HG03064 (cell line): ENCODE results near the gene PLET1.

Experiments used
- ATAC-seq: cut with Tn5 transposase; IDR thresholded peaks from one replicate; pipeline ENCODE4 v1.9.1; 2021; ENCODE audit warnings: low read depth; ENCODE audit not compliant: unreplicated experiment

Gene PLET1

DNA sequence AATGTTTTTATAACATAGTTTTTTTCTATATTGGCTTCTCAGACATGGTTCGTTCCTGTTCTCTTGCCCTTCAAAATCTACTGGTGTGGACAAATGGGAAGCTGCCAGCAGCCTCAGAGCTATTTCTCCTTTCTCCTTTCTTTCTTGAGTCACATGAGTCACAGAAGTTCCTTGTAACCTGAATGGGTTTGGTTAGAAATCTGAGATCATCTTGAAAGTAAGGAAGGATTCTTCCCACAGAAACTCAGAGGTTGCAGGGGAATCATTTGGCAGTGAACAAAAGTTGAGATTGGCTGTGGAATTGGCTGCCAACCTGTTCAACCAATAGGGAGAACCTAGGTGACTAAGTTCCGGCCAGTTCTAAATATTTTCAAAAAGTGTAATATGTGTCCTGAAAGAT lies 12.5 kb downstream of the PLET1 start:
- ATAC-seq: no peak

- ATAC-seq: no peak
Observed at GRCh38 chr11:112247201-112247600, 13.5 kb downstream of the PLET1 start.

DNA sequence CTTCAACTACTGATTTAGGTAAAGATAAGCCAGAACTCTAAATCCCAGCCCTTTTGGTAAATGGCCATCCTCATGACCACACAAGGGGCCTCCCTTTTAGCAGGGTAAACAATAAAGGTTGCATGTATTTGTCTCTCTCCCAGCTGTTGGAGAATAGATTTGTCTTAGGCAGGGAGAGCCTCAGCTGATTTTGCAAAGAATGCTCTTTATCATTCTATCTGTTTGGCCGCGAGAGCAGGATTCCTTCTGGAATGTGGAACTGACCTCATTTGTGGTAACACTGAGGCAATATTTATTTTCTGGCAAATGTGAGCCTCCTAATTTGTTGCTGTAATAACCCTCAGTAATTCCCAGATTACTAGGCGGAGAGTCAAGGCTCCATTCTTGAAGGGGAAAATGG lies 19.2 kb downstream of the PLET1 start:
- ATAC-seq: no peak

GRCh38 chr11:112238041-112238440 lies 22.6 kb downstream of the PLET1 start:
- ATAC-seq: no peak

- no peak for ATAC-seq
Observed at GRCh38 chr11:112237451-112237850, 23.2 kb downstream of the PLET1 start.

GRCh38 chr11:112235750-112236390 lies 24.8 kb downstream of the PLET1 start:
- no peak for ATAC-seq

- ATAC-seq: no peak
Observed at GRCh38 chr11:112231952-112232351, 28.7 kb downstream of the PLET1 start.

DNA sequence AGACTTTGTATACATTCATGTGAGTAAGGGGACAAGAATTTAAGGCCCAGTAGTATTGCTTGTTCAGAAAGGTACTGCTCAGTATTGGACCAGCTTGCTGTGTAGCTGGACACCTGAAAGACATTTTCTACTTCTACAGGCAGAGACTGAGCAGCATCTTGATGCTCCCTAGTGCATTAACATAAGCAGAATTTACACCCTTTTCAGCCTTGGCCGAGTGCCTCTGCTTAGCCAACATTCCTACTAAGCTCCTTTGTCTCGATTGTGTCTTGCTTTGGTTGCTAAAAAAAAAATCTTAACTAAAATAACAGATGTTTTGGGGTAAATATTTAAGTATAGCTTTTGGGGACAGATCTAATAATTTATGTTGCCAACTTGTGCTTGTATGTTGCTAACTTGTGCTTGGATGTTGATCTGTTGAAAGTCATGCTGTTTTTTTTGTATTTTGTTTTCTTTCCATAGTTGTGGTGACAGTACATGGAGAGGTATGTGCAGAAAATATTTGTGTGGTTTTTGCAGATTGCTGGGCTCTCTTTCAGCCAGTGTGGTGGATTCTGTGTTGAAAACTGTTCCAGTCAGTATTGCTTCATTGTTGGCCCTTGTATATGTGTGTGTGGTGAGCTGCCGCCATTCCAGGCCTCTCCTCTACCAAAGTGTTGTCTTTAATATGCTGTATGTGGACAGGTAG lies 30.8 kb downstream of the PLET1 start:
- ATAC-seq: no peak

GRCh38 chr11:112229159-112229558 lies 31.5 kb downstream of the PLET1 start:
- no peak for ATAC-seq

DNA sequence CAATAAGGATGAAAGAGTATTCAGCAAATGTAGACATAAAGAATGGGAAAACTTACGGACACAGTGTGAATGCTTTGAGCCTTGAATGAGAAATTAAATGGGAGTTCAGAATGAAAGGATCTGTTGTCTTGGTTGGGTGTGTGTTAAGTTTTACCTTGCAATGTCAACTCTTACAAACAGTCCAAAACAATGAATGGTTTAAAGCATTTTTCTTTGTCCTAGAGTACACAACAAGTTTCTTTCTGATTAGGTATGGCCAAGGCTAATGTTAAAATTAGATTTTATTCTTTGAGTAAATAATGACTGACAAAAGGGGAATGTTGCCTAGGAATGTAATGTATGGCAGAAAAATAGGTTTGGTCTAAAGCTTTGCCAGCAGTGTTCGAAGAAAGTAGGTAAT lies 32.0 kb downstream of the PLET1 start:
- ATAC-seq: no peak

DNA sequence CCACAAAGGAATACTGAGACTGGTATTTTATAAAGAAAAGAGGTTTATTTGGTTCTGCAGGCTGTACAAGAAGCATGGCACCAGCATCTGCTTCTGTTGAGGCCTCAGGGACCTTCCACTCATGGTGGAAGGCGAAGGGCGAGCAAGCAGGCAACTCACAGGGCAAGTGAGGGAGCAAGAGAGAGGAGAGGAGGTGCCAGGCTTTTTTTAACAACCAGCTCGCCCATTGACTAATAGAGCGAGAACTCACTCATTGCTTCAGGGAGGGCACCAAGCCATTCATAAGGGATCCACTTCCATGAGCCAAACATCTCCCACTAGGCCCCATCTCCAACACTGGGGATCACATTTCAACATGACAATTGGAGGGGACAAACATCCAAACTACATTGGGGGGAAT lies 33.2 kb downstream of the PLET1 start:
- no peak for ATAC-seq

DNA sequence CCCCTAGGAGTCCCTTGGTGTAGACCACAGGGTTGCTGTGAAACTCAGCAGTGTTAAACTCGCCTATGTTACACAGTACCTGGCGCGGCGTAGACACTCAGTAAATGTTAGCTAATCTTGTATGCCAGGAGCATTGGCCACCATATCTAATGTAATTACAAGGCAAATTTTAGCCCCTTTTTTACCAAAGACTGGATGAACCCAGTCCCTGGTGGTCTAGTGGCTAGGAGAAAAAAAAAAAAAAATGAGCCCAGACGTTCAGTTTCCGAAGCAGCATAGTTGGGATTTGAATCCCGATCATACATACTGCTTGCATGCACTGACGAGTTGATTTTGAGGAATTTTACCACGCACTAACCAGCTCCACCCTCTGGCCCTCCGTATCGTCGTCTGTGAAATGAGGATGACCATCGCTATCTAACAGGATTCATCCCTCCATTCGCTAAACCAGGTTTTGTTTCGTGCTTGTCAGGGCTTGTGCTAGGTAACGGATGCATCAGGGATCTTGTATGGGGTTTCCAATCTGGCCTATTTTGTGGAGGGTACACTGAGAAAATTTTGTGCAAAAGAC lies 33.7 kb downstream of the PLET1 start:
- ATAC-seq: peak; percentile 47

DNA sequence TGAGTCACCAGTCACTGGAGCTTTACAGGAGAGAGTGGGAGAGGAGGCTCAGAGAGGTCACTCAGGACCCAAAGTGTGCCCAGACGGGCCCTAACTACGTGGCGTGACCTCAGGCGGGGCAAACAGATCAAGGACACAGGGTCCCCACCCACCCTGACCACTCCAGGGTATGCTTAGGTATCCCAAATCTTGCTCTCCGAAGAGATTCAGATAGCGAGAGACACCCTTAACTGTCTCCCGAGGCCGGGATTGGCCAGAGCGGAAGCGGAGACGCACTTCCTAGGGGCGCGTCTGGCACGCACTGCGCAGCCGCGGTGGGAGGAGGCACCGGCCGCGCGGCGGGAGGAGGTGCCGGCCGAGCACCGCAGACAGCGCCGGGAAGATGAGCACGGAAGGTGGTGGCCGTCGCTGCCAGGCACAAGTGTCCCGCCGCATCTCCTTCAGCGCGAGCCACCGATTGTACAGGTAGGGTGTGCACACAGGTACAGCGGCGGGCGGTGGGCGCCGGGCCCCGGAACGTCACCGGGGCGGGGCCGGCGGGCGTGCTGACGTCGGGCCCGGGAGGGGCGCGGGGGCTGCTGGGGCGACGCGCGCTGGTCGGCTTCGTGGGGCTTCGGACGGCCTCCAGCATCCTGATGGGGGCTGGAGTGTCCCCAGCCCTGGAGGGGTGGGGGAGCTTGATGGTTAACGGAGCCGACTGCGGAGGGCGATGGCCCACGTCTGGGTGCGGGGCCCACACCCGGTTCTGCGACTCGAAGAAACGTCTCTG lies 34.4 kb downstream of the PLET1 start, which contains the start of gene PTS:
Gene PTS (plus strand): TSS at position 367 of the 769 bp plus-strand sequence. CDS start 16 bp downstream, at position 383.
- ATAC-seq: peak; percentile 98

DNA sequence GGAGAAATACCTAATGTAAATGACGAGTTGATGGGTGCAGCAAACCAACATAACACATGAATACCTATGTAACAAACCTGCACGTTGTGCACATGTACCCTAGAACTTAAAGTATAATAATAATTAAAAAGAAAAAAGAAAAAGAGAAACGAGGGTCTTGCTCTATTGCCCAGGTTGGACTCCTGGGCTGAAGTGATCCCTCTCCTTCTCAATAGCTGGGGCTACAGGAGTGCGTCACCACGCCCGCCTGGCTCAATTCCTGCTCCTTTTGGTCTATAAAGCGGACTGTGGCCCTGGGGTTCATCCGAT lies 35.0 kb downstream of the PLET1 start:
- ATAC-seq: no peak

DNA sequence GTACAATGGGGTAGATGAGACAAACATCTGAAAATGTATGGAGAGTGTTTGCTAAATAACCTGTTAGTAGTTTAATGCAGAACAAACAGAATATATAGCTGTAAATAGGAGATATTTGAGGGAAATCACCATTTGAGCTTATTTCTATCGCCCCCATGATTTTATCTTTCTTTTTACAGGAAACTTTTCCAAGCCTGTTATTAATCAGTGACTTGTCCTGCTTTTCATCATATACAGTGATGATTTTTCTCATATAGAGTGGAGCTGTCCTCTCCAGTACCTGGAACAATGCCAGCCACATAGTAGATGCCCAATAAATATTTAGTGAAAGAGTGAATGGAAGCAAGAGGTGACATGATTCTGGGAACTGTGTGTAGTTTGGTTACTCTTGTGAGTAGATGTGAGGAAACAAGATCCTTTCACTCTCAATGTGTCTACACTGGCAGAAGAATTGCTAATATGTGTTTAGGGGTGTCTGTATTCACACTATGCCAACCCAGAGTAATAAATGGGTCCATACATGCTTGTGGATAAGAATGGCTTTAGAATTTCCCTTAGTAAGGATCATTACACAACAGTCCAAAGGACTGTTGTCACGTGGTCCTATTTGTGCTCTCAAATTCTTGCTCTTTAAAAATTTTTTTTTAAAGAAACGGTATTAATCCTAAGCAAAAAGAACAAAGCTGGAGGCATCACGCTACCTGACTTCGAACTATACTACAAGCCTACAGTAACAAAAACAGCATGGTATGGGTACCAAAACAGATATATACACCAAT lies 36.7 kb downstream of the PLET1 start:
- ATAC-seq: no peak

DNA sequence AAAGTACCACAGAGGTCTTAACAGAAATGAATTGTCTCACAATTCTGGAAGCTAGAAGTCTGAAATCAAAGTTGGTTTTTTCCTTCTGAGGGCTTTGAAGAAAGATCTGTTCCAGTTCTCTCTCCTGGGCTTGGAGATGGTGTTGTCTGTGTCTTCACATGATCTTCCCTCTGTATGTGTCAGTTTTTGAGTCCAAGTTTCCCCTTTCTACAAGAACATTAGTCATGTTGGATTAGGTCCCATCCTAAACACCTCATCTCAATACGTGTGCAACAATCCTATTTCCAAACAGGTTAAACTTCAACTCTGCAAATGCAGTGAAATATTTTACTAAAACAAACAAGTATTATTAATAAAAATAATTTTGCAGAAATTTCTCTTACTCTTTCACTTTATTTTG lies 37.5 kb downstream of the PLET1 start:
- ATAC-seq: no peak

GRCh38 chr11:112222303-112222702 lies 38.4 kb downstream of the PLET1 start:
- ATAC-seq: no peak

- no peak for ATAC-seq
Observed at GRCh38 chr11:112221274-112221835, 39.3 kb downstream of the PLET1 start.

GRCh38 chr11:112219476-112220232 lies 41.0 kb downstream of the PLET1 start:
- ATAC-seq: peak; percentile 96
